Caki2 (cell line): ENCODE measurements around the gene VPS26C. TPM values are rescaled to one million over a fixed set of nuclear protein-coding genes. Genes with fewer than 3 reads are reported as not detected.

ENCODE experiments used
- DNase-seq: peaks from one replicate; pipeline ENCODE4 v3.0.0-alpha.2; 2015; ENCODE audit warnings: low read depth
- in situ Hi-C: cut with HindIII; loops from 2 replicates; pipeline ENCODE4 v1.10.0; 2016; ENCODE audit warnings: low sequenced_read_pairs, low pct_unique_long_range_greater_than_20kb, mixed read lengths
- total RNA-seq: library from RNA; depleted of rRNA; stranded (reverse); fragments of >200 nt; shearing (Covaris generic); gene quantifications from 2 replicates; pipeline ENCODE4 v1.2.3, GENCODE V29; 2014; ENCODE audit warnings: low replicate concordance

Gene VPS26C
- total RNA-seq, 1 experiment from 2014 or later, result 71.3 TPM

- in situ Hi-C loops, result no loop called here
These were observed 2.3 kb upstream of the VPS26C start for GRCh38 chr21:37269481-37269880.

GRCh38 chr21:37268186-37268503, 1.0 kb upstream of the VPS26C start:
- in situ Hi-C loops, result no loop called here
- DNase-seq, result no peak

More at GRCh38 chr21:37269481-37269880, 2.3 kb upstream of the VPS26C start:
- no peak for DNase-seq

- peak; percentile 63 for DNase-seq
- in situ Hi-C loops, result no loop called here
These were observed 466 bp downstream of the VPS26C start for GRCh38 chr21:37266515-37267221.

GRCh38 chr21:37264808-37265207, 2.3 kb downstream of the VPS26C start:
- DNase-seq, result no peak
- in situ Hi-C loops, result no loop called here

DNA sequence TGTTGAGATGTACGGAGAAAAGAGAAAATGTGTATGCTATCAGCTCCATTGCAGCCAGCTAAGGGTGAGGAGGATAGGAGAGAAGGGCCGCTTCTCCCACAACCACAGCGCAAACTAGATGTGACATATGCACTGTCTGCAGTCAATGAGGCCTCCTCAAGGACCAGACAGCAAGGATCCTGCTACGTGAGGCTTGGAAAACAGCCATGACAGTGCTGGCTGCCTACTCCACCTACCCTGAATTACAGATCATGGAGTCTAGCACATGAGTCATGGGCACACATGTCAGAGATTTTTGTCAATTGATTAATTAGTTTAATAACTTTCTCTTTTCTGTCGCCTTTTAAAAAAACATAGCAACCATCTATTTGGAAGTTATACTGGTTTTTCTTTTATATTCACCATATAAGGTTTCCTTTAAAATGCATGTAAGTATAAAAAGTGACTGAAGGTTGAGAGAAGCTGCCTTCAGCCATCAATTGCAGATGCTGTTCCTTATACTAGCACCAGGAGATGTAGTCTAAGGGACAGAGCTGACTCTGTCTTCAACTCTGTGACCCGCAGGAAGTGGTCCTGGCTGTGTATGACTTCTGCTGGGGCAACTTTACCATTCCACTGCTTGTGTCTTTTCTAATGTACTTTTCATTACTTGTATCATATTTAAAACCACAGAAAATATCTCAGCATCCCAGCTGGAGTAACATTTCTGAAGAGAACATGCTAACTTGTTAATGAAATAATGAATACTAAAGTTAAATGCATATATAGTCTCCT, 3.1 kb downstream of the VPS26C start:
- no peak for DNase-seq
- in situ Hi-C loops, result no loop called here

DNA sequence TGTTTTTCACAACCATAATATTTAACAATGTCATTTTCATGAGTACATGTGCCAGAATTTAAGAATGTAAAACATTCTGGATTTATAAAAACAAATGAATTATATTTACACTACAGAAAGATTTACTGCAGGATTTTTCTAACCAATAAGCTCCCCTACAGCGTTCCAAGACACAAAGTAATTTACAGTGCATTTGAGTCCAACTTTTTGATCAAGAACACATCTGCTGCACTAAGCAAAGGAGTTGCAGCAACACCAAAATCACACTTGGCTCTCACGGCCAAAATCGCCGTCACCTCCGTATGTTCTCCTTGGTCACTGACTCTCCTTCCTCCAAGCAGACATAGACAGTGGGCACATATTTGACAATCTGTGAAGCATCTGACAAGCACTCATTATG, 7.7 kb downstream of the VPS26C start:
- DNase-seq, result no peak
- in situ Hi-C loops, result no loop called here

DNA sequence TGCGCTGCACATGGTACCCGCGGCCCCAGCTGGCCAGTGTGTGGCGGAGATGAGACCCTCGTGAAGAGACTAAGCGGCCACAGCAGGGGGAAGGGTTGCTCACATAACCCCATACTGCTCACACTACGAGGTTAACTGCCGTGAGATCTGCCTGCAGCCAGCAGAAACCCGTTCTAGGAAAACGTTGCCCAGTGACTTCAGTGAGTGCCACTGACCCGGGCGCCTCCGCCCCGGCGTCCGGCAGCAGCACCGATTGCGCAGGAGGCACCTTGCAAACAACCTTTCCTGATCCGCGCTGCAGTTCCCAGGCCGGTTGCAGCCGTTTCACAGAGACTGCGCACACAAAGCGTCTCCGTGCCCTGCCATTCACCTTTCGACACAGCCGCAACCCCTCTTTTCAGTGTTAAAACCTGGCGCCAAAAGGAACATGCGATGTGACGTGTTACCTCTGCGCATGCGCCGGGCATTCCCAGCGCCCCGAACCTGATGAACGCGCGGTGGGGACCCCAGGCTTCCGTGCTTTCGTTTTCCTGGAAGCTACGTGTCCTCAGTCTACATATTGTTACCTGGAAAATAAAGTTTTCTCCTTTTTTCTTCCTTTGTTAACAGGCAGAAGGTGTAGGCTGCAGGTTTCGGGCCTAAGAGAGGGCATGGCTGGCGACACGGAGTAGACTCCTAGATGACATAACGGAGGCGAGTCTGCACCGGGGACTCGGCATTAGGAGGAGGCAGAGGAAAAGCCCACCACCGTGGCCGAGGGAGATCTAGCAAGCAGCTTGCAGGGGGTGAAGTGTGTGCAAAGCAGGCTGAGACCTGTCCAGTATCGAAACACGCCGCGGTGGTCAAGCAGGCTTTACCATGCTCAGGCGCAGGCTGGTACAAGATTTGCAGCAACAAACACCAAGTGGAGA, 8.9 kb downstream of the VPS26C start:
- in situ Hi-C loops, result no loop called here
- peak; percentile 85 for DNase-seq

DNA sequence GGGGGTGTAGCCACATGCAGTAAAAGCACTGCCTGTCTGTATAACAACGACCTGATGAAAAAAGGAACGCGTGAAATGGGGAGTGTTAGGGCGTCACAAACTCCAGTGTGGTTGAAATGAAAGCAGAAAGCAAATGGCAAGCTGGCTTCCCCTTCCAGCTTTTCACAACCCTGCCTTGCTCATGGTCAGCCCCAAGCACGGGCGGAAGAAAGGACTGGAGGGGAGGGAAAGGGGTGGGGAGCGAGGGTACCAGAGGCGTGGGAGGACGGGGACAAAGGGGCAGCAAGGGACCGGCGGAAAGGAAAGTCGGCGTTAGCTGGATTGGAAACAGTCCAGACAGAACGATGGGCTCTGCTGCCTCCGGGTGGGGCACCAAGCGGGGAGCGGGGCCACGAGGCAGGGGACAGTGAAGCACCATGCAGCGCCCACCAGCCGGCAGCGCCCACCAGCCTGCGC, 9.6 kb downstream of the VPS26C start:
- in situ Hi-C loops, result no loop called here
- no peak for DNase-seq

- in situ Hi-C loops, result no loop called here
- DNase-seq, result no peak
These were observed 13.1 kb downstream of the VPS26C start for GRCh38 chr21:37253991-37254390.

DNA sequence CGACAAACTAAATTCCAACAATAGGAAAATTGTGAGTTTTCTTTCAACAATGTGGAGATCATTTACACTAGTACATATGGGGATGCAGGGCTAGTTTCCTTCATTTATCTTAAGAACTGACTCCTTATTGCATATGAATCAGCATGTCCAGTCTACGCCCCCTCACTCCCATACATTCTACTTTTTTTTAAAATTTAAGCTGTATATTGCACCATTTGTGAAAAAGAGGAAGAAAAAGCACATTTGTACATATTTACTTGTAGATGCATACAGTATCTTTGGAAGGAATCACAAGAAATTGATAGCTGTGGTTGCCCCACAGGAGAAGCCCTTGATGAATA, 15.9 kb downstream of the VPS26C start:
- in situ Hi-C loops, result no loop called here
- DNase-seq, result no peak

- in situ Hi-C loops, result no loop called here
- no peak for DNase-seq
These were observed 17.8 kb downstream of the VPS26C start for GRCh38 chr21:37249112-37249904.

DNA sequence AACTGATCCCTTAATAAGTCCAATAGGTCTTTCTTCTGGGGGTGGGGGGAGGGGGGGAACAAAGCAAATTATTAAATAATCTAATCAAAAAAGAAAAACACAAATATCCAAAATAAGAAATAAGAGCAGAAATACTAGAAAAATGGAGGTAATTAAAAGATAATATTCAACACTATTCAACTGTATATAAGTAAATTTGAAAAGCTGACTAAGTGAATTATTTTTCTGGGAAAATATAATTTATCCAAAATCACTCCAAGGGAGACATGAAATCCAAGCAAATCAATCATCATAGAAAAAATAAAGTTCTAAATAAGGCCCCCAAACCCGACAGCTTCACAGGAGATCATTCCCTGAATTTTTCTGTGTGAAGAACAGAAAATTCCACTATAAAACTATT, 18.8 kb downstream of the VPS26C start:
- in situ Hi-C loops, result no loop called here
- DNase-seq, result no peak

GRCh38 chr21:37245151-37245550, 22.0 kb downstream of the VPS26C start:
- no peak for DNase-seq
- in situ Hi-C loops, result no loop called here

GRCh38 chr21:37244501-37245095, 22.5 kb downstream of the VPS26C start:
- no peak for DNase-seq
- in situ Hi-C loops, result no loop called here

GRCh38 chr21:37243961-37244360, 23.2 kb downstream of the VPS26C start:
- in situ Hi-C loops, result no loop called here
- DNase-seq, result no peak

GRCh38 chr21:37241426-37241825, 25.7 kb downstream of the VPS26C start:
- DNase-seq, result no peak
- in situ Hi-C loops, result no loop called here

DNA sequence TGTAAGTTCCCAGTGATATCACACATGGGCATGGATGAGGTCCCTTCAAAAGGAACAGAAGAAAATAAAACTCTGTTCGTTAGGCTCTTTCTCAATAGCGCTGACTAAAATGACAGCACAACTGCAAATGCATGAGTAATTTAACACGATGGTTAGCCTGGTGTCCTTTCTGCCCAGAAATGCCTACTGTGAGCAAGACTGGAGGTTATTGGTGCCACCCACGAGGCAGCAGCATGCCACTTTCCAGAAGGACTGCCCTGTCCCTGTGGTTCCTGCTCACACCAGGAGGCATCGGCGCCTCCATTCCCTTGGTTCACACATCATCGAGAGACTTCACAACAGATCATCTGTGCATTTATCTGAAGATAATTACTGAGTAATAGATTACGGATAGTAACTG, 26.2 kb downstream of the VPS26C start:
- in situ Hi-C loops, result no loop called here
- DNase-seq, result no peak

GRCh38 chr21:37237764-37238163, 29.4 kb downstream of the VPS26C start:
- in situ Hi-C loops, result no loop called here
- DNase-seq, result no peak
